HepG2 (cell line): Measurements from ENCODE around the gene ZNF618. TPM values are rescaled to one million over a fixed set of nuclear protein-coding genes. Genes with fewer than 3 reads are reported as not detected.

Experiments used
- ATAC-seq: fragments of 200-7000 bp; cut with Tn5 transposase; 3 replicates; pipeline ENCODE4 v1.9.1; 2020; ENCODE audit warnings: mild to moderate bottlenecking, moderate library complexity
- BruUV-seq: library from RNA; stranded (reverse); fragments of 400-500 nt; replicated peaks from 2 replicates; lab custom pipeline; 2021; lab: Mats Ljungman, UMichigan
- CTCF ChIA-PET: fragments of 300-600 bp; formaldehyde crosslinking; extraction: SDS; loops from one replicate; lab custom pipeline; 2021; ENCODE audit warnings: low total read pairs, inconsistent platforms, low intra/inter-chr PET ratio; lab: Yijun Ruan, JAX
- POLR2A ChIA-PET: fragments of 350-600 bp; sonication (Branson Sonifier 250); formaldehyde crosslinking; loops from one replicate; lab custom pipeline; 2020; ENCODE audit warnings: antibody characterized with exemption, inconsistent platforms; lab: Yijun Ruan, JAX
- DNase-seq: peaks from one replicate; pipeline ENCODE4 v3.0.0-alpha.2; 2015; ENCODE audit warnings: low spot score
- FAIRE-seq: peaks from 3 replicates; lab custom pipeline; 2011; peaks lifted over from hg19 to GRCh38; lab: Jason Lieb, UNC
- H2AFZ ChIP-seq: one replicate; pipeline ENCODE4 v1.6.1; 2011; ENCODE audit warnings: low read length, inconsistent platforms
- H3K27ac ChIP-seq: fragments of 300-600 bp; 3 replicates; pipeline ENCODE4 v1.8.0; 2011; ENCODE audit warnings: mixed run types, mild to moderate bottlenecking, mixed read lengths, low read length, inconsistent platforms; ENCODE audit not compliant: insufficient read depth; ENCODE audit errors: extremely low read length
- H3K27me3 ChIP-seq, 2 experiments: fragments of 200-600 bp in 1 of 2; 2 replicates in 1 of 2; 3 replicates in 1 of 2; pipeline versions ENCODE4 v1.6.0 to v1.8.0; 2011; ENCODE audit warnings: low read length in 2 of 2, mild to moderate bottlenecking in 2 of 2, moderate library complexity in 2 of 2, inconsistent platforms in 1 of 2; ENCODE audit not compliant: insufficient read depth in 2 of 2, control insufficient read depth in 1 of 2
- H3K36me3 ChIP-seq, 2 experiments: fragments of 200-600 bp in 1 of 2; replicated peaks in 1 of 2; 2 replicates in 1 of 2; 3 replicates in 1 of 2; pipeline versions ENCODE4 v1.5.1 to v1.8.0; 2011; ENCODE audit warnings: low read length in 2 of 2, inconsistent platforms in 1 of 2; ENCODE audit not compliant: insufficient read depth in 2 of 2, control insufficient read depth in 1 of 2
- H3K4me1 ChIP-seq: 2 replicates; pipeline ENCODE4 v1.5.1; 2012; ENCODE audit warnings: low read length, inconsistent platforms; ENCODE audit not compliant: insufficient read depth
- H3K4me2 ChIP-seq: 2 replicates; pipeline ENCODE4 v1.6.0; 2011; ENCODE audit warnings: low read depth, low read length, inconsistent platforms
- H3K4me3 ChIP-seq, 3 experiments: fragments of 200-600 bp in 1 of 3; sonication (generic), shearing (Covaris generic) in 1 of 3; replicated peaks in 1 of 3; 2 replicates each; pipeline ENCODE4 v1.5.1; 2011 to 2016; ENCODE audit warnings: low read length in 3 of 3, inconsistent platforms in 2 of 3, low read depth in 2 of 3, mild to moderate bottlenecking in 2 of 3, control low read depth in 1 of 3, mixed read lengths in 1 of 3; ENCODE audit not compliant: insufficient read depth in 1 of 3
- H3K79me2 ChIP-seq: one replicate; pipeline ENCODE4 v1.6.1; 2011; ENCODE audit warnings: low read length, inconsistent platforms; ENCODE audit not compliant: insufficient read depth
- H3K9ac ChIP-seq: 2 replicates; pipeline ENCODE4 v1.6.0; 2011; ENCODE audit warnings: mild to moderate bottlenecking, low read depth, low read length, inconsistent platforms; ENCODE audit not compliant: insufficient read depth
- H3K9me3 ChIP-seq: 2 replicates; pipeline ENCODE4 v1.5.1; 2012; ENCODE audit warnings: mild to moderate bottlenecking, low read length
- H4K20me1 ChIP-seq: 2 replicates; pipeline ENCODE4 v1.6.0; 2011; ENCODE audit warnings: inconsistent platforms, mild to moderate bottlenecking, low read length, moderate library complexity; ENCODE audit not compliant: insufficient read depth
- AGO2 ChIP-seq: fragments of 200-400 bp; formaldehyde crosslinking; optimal IDR thresholded peaks from 2 replicates; pipeline ENCODE3; 2017; ENCODE audit warnings: mild to moderate bottlenecking, low read depth, low read length, moderate library complexity
- HDAC6 ChIP-seq: fragments of 200-600 bp; sonication (generic); IDR thresholded peaks from 2 replicates; pipeline ENCODE4 v1.7.0; 2017; ENCODE audit warnings: mild to moderate bottlenecking, antibody characterized with exemption, low read length, low read depth
- HMGA1 ChIP-seq: sonication (generic); formaldehyde crosslinking; conservative IDR thresholded peaks from 2 replicates; pipeline ENCODE4 v1.4.0; 2020; ENCODE audit warnings: missing genetic modification reagents
- HNRNPL ChIP-seq: fragments of 200-400 bp; formaldehyde crosslinking; IDR thresholded peaks from 2 replicates; pipeline ENCODE4 v1.6.1; 2017; ENCODE audit warnings: mild to moderate bottlenecking, low read depth, low read length
- LCORL ChIP-seq, 2 experiments: fragments of 450-650 bp in 1 of 2; sonication (generic) in 1 of 2; formaldehyde crosslinking in 1 of 2; IDR thresholded peaks; 2 replicates each; pipeline versions ENCODE4 v1.5.0 to v1.6.1; 2017 to 2020; ENCODE audit warnings: antibody characterized with exemption in 1 of 2, missing genetic modification reagents in 1 of 2
- POLR2G ChIP-seq: fragments of 200-400 bp; formaldehyde crosslinking; IDR thresholded peaks from 2 replicates; pipeline ENCODE4 v1.6.1; 2018; ENCODE audit warnings: mild to moderate bottlenecking, low read depth, low read length, moderate library complexity
- RBM22 ChIP-seq: fragments of 200-400 bp; formaldehyde crosslinking; optimal IDR thresholded peaks from 2 replicates; pipeline ENCODE3; 2017; ENCODE audit warnings: mild to moderate bottlenecking, low read length, moderate library complexity
- ZFP36 ChIP-seq: fragments of 150-350 bp; IDR thresholded peaks from 2 replicates; pipeline ENCODE4 v1.6.1; 2018; ENCODE audit warnings: borderline replicate concordance, low read length, low read depth; ENCODE audit not compliant: partially characterized antibody
- ZNF33B ChIP-seq: sonication (generic); formaldehyde crosslinking; IDR thresholded peaks from 2 replicates; pipeline ENCODE4 v1.5.1; 2020; ENCODE audit warnings: mild to moderate bottlenecking, missing genetic modification reagents
- ZNF773 ChIP-seq: sonication (generic); formaldehyde crosslinking; IDR thresholded peaks from 2 replicates; pipeline ENCODE4 v1.4.0; 2020; ENCODE audit warnings: missing genetic modification reagents, borderline replicate concordance
- WGBS: methylation state at CpG from one replicate; pipeline ENCODE4 v1.1.6; 2017; ENCODE audit warnings: low lambda C conversion rate; 5-methylcytosine and 5-hydroxymethylcytosine counted together
- in situ Hi-C: cut with HindIII; loops from 2 replicates; pipeline ENCODE4 v1.10.0; 2017; ENCODE audit warnings: low pct_unique_long_range_greater_than_20kb; ENCODE audit not compliant: extremely low pct_ligation_motif_present
- intact Hi-C: fragments of 100-400 bp; cut with micrococcal nuclease; formaldehyde crosslinking; loops from one replicate; pipeline ENCODE4 v1.10.0; 2022; ENCODE audit not compliant: unreplicated experiment
- polyA plus RNA-seq, 8 experiments: library from polyadenylated mRNA; depleted of rRNA in 3 of 8; stranded (reverse) in 7 of 8; unstranded in 1 of 8; fragments of >200 nt; fragmentation: Illumina TruSeq in 4 of 8; extraction: Trizol in 4 of 8; gene quantifications; 2 replicates each; pipeline versions ENCODE4 v1.2.1 to v1.2.3, GENCODE V29; 2011 to 2016; ENCODE audit warnings: low read depth in 4 of 8, missing spikeins in 1 of 8, mixed read lengths in 1 of 8; ENCODE audit not compliant: insufficient read depth in 1 of 8
- total RNA-seq, 5 experiments: library from RNA; depleted of rRNA; stranded (reverse); fragments of >200 nt; fragmentation: Illumina TruSeq; extraction: Trizol; gene quantifications; 2 replicates each; pipeline ENCODE4 v1.2.3, GENCODE V29; 2016; ENCODE audit warnings: low read depth in 1 of 5
- TF ChIP-seq, protein P1 (sequence below): sonication (generic); formaldehyde crosslinking; IDR thresholded peaks from 2 replicates; pipeline ENCODE4 v1.5.1; 2020; ENCODE audit warnings: mild to moderate bottlenecking, missing genetic modification reagents, moderate library complexity
- TF ChIP-seq, protein P2 (sequence below): sonication (generic); formaldehyde crosslinking; IDR thresholded peaks from 2 replicates; pipeline ENCODE4 v1.4.0; 2020; ENCODE audit warnings: low read depth, missing genetic modification reagents
- TF ChIP-seq, protein P3 (sequence below): sonication (generic); formaldehyde crosslinking; IDR thresholded peaks from 2 replicates; pipeline ENCODE4 v1.8.0; 2022; ENCODE audit warnings: missing genetic modification reagents, low read depth, mild to moderate bottlenecking, borderline replicate concordance

ZNF618 gene
- total and polyA plus RNA-seq, 2 of the 13 experiments (the other 11 are each of a cell fraction or from before 2014, with no cell fraction given), result 0.07 TPM

DNA sequence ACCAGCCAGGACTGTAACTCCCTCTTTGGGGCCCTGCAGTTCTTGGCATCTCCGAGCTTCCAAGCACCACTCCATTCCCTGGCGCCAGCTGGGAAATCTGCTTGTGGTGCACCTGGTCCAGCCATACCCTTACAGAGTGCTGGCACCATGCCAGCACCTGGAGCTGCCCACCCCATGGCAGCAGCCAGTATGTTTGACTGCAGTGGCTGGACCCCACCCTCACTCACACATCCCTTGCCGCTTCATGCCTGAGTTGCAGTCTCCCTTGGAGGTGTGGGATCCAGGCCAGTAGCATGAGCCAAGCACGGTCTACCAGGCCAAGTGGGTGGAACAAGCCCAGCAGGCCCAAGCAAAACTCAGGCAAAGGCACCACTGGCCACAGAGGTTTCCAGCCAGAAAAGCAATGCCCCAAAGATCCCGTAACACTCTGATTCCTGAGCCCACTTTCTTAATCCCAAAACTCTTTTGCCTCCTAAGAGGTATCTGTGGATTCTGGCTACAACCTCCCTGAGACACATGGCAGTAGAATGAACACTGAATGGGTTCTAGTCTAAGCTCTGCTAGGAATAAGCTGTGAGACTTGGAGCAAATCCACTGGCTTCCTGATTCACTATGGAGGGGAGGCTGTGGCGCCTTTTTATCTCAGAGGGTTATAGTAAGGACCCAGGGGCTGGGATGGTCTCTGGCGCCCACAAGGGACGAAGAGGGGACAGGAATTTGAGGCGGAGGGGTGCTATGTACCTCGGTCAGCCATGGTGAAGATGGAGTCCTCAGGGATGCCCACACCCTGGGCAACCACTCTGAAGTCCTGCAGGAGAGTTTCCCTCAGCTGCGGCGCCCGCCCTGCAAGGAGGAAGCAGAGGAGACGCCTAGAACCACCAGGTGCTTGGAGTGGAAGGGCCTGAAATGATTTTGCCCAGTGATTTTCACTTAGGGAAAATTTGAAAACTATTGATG, 196.4 kb downstream of the ZNF618 start (continued):
- TF ChIP-seq, protein P1, sequence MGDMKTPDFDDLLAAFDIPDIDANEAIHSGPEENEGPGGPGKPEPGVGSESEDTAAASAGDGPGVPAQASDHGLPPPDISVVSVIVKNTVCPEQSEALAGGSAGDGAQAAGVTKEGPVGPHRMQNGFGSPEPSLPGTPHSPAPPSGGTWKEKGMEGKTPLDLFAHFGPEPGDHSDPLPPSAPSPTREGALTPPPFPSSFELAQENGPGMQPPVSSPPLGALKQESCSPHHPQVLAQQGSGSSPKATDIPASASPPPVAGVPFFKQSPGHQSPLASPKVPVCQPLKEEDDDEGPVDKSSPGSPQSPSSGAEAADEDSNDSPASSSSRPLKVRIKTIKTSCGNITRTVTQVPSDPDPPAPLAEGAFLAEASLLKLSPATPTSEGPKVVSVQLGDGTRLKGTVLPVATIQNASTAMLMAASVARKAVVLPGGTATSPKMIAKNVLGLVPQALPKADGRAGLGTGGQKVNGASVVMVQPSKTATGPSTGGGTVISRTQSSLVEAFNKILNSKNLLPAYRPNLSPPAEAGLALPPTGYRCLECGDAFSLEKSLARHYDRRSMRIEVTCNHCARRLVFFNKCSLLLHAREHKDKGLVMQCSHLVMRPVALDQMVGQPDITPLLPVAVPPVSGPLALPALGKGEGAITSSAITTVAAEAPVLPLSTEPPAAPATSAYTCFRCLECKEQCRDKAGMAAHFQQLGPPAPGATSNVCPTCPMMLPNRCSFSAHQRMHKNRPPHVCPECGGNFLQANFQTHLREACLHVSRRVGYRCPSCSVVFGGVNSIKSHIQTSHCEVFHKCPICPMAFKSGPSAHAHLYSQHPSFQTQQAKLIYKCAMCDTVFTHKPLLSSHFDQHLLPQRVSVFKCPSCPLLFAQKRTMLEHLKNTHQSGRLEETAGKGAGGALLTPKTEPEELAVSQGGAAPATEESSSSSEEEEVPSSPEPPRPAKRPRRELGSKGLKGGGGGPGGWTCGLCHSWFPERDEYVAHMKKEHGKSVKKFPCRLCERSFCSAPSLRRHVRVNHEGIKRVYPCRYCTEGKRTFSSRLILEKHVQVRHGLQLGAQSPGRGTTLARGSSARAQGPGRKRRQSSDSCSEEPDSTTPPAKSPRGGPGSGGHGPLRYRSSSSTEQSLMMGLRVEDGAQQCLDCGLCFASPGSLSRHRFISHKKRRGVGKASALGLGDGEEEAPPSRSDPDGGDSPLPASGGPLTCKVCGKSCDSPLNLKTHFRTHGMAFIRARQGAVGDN (CRISPR knock-in tag), result peak; percentile 50
- TF ChIP-seq LCORL (IDR thresholded peaks at IDR 0.05) (peak; percentile 90), LCORL (CRISPR knock-in tag; IDR thresholded peaks at IDR 0.05) (no peak), ZNF33B (CRISPR knock-in tag) (no peak), POLR2G (peak; percentile 25), HNRNPL (0 out of 2 replicates have a peak, but pooled peaks have one; percentile 21), RBM22 (peak; percentile 40), AGO2 (peak; percentile 77)

DNA sequence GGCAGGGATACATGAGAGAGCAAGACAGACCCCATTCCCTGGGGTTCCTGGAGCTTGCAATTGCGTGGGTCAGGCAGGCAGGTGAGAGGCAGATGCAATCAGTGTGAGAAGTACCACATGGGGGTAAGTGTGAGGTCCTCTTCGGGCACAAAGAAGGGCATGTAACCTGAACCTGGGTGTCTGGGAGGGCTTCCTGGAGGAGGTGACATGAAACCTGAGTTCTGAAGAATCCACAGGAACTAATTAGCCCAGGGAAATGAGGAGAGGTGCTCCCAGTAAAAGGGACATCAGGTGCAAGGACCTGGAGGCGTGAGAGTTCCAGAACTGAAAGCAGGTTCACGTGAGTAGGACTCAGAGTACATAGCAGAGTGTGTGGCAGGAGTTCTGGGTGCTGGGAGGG, 199.5 kb downstream of the ZNF618 start:
- ChIA-PET CTCF (no interaction called here), POLR2A (interaction anchor here (0.7 kb wide), 1 partner anchor 15 kb away, joined by 3 read pairs; no protein-coding TSS in a partner anchor)
- H3K27me3 ChIP-seq, result no peaks in the 10 kb centered on the region; a peak in 1 of 5 replicates
- peaks cover 73% of the 10 kb centered on the region for H3K79me2 ChIP-seq
- H4K20me1 ChIP-seq, result peaks cover 52% of the 10 kb centered on the region
- no peak for ATAC-seq
- in situ Hi-C loops, result no loop called here
- no peak overlapping the region for H2AFZ ChIP-seq
- H3K36me3 ChIP-seq, result peaks cover 32 to 56% of the 10 kb centered on the region in 2 experiments
- peak overlapping the region; percentile 98 for H3K27ac ChIP-seq
- H3K9ac ChIP-seq, result peak overlapping the region; percentile 87
- peak overlapping the region; percentile 97 for H3K4me2 ChIP-seq
- H3K4me3 ChIP-seq, result peak overlapping the region; percentile 72 to 91 (median 76)
- intact Hi-C loops, result no loop called here
- no peak for DNase-seq
- no peak for FAIRE-seq
- no TSS peak for BruUV-seq
- WGBS, result 44% methylated on average over 4 of the region's 4 CpGs
- no peaks in the 10 kb centered on the region for H3K9me3 ChIP-seq
- H3K4me1 ChIP-seq, result peaks cover 81% of the 10 kb centered on the region
- no peak for TF ChIP-seq ZNF773 (CRISPR knock-in tag)
- TF ChIP-seq HMGA1 (CRISPR knock-in tag), result no peak
- TF ChIP-seq, protein P2, sequence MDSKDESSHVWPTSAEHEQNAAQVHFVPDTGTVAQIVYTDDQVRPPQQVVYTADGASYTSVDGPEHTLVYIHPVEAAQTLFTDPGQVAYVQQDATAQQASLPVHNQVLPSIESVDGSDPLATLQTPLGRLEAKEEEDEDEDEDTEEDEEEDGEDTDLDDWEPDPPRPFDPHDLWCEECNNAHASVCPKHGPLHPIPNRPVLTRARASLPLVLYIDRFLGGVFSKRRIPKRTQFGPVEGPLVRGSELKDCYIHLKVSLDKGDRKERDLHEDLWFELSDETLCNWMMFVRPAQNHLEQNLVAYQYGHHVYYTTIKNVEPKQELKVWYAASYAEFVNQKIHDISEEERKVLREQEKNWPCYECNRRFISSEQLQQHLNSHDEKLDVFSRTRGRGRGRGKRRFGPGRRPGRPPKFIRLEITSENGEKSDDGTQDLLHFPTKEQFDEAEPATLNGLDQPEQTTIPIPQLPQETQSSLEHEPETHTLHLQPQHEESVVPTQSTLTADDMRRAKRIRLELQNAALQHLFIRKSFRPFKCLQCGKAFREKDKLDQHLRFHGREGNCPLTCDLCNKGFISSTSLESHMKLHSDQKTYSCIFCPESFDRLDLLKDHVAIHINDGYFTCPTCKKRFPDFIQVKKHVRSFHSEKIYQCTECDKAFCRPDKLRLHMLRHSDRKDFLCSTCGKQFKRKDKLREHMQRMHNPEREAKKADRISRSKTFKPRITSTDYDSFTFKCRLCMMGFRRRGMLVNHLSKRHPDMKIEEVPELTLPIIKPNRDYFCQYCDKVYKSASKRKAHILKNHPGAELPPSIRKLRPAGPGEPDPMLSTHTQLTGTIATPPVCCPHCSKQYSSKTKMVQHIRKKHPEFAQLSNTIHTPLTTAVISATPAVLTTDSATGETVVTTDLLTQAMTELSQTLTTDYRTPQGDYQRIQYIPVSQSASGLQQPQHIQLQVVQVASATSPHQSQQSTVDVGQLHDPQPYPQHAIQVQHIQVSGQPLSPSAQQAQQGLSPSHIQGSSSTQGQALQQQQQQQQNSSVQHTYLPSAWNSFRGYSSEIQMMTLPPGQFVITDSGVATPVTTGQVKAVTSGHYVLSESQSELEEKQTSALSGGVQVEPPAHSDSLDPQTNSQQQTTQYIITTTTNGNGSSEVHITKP (CRISPR knock-in tag), result no peak
- peak; percentile 71 for TF ChIP-seq ZFP36
- no peak for TF ChIP-seq HDAC6
- TF ChIP-seq, protein P3, sequence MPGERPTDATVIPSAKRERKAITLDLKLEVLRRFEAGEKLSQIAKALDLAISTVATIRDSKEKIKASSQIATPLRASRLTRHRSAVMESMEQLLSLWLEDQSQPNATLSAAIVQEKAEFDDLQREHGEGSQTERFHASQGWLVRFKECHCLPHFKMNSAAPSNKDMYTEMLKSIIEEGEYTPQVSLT (CRISPR knock-in tag), result no peak
